ENCODE results near the gene EFEMP1.

DNA sequence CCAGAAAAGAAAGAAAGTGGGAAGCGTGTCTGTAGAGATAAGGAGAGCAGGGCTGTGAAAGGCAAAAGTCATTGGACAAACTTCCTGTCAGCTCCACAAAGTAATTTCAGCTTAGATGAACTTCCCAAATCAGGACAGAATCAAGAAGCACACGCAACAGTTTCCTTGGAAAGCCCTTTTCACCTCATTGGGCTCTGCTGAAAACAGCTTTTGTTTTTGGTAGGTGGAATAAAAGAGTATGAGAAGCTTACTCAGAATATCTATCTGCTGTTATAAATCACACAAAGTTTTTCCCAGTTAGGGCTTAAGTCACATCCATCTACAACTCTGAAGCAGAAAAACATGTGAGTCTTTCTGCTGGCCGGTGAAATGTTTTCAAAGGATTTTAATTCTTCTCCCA lies 42.4 kb upstream of the EFEMP1 start:
- TF ChIP-seq CTCF (IDR thresholded peaks at IDR 0.05; ENCODE audit: low read depth, low read length, missing input control): no peak
- no peak for TF ChIP-seq JUND (IDR thresholded peaks at IDR 0.05)
- TF ChIP-seq ATF3 (IDR thresholded peaks at IDR 0.05): no peak
- no peak for TF ChIP-seq TAF1 (conservative IDR thresholded peaks at IDR 0.05)
- no peak for TF ChIP-seq GABPA (IDR thresholded peaks at IDR 0.05 in 1 of 2, conservative IDR thresholded peaks at IDR 0.05 in 1 of 2)
- no peak for TF ChIP-seq RAD21 (IDR thresholded peaks at IDR 0.05)
- no peak for TF ChIP-seq REST (IDR thresholded peaks at IDR 0.05)
- TF ChIP-seq SP1 (IDR thresholded peaks at IDR 0.05): no peak
- no peak for TF ChIP-seq EGR1 (IDR thresholded peaks at IDR 0.05; ENCODE audit: low read depth in 2 of 2)
- no peak for TF ChIP-seq FOXA1 (IDR thresholded peaks at IDR 0.05)
- no peak for TF ChIP-seq YY1 (IDR thresholded peaks at IDR 0.05)
